Duodenal mucosa (tissue), 2 donors: Measurements from ENCODE around the gene SLC6A12.
A peak's percentile ranks its signal among the peaks of the same experiment; 100 is the strongest.

Experiments
- H3K27ac ChIP-seq: one replicate; pipeline ENCODE4 v1.7.0; 2013; ENCODE audit warnings: low read depth, low read length
- H3K27me3 ChIP-seq, 2 donors: one replicate each; pipeline ENCODE4 v1.7.0; 2013; ENCODE audit warnings: low read length in 2 of 2, control low read depth in 1 of 2; ENCODE audit not compliant: insufficient read depth in 2 of 2, control insufficient read depth in 1 of 2
- H3K36me3 ChIP-seq, 2 donors: one replicate each; pipeline ENCODE4 v1.7.0; 2013; ENCODE audit warnings: low read length in 2 of 2, control low read depth in 1 of 2; ENCODE audit not compliant: insufficient read depth in 2 of 2, control insufficient read depth in 1 of 2
- H3K4me1 ChIP-seq, 2 donors: one replicate each; pipeline ENCODE4 v1.7.0; 2013; ENCODE audit warnings: low read length in 2 of 2, control low read depth in 1 of 2; ENCODE audit not compliant: insufficient read depth in 2 of 2, control insufficient read depth in 1 of 2
- H3K4me3 ChIP-seq, 2 donors: one replicate each; pipeline ENCODE4 v1.7.0; 2013; ENCODE audit warnings: low read length in 2 of 2, low read depth in 1 of 2
- H3K9ac ChIP-seq, 2 donors: one replicate each; pipeline ENCODE4 v1.7.0; 2013; ENCODE audit warnings: low read length in 2 of 2, low read depth in 1 of 2
- H3K9me3 ChIP-seq, 2 donors: one replicate each; pipeline ENCODE4 v1.7.0; 2013; ENCODE audit warnings: low read length in 2 of 2, control low read depth in 1 of 2; ENCODE audit not compliant: control insufficient read depth in 1 of 2

SLC6A12 gene

GRCh38 chr12:155646-156045 lies 58.3 kb downstream of the SLC6A12 start:
- H3K9me3 ChIP-seq = no peaks in the 10 kb centered on the region
- no peaks in the 10 kb centered on the region for H3K36me3 ChIP-seq
- H3K9ac ChIP-seq = no peak overlapping the region
- H3K27ac ChIP-seq = no peak overlapping the region
- H3K4me3 ChIP-seq = no peak overlapping the region
- H3K4me1 ChIP-seq = peaks cover 7 to 13% of the 10 kb centered on the region in 2 donors
- H3K27me3 ChIP-seq = no peaks in the 10 kb centered on the region

- no peak overlapping the region for H3K4me3 ChIP-seq
- no peak overlapping the region for H3K9ac ChIP-seq
- H3K27me3 ChIP-seq = no peaks in the 10 kb centered on the region
- H3K9me3 ChIP-seq = no peaks in the 10 kb centered on the region
- no peaks in the 10 kb centered on the region for H3K36me3 ChIP-seq
- H3K4me1 ChIP-seq = peaks cover 7 to 13% of the 10 kb centered on the region in 2 donors
- H3K27ac ChIP-seq = no peak overlapping the region
Observed at GRCh38 chr12:155006-155405, 59.0 kb downstream of the SLC6A12 start.

- no peak overlapping the region for H3K4me3 ChIP-seq
- no peaks in the 10 kb centered on the region for H3K36me3 ChIP-seq
- peaks cover 7 to 13% of the 10 kb centered on the region in 2 donors for H3K4me1 ChIP-seq
- H3K27ac ChIP-seq = no peak overlapping the region
- no peaks in the 10 kb centered on the region for H3K9me3 ChIP-seq
- H3K9ac ChIP-seq = no peak overlapping the region
- no peaks in the 10 kb centered on the region for H3K27me3 ChIP-seq
Observed at GRCh38 chr12:154058-154457, 59.9 kb downstream of the SLC6A12 start.

- Histone ChIP-seq H3K4me1 (peaks cover 7 to 13% of the 10 kb centered on the region in 2 donors), H3K36me3 (no peaks in the 10 kb centered on the region), H3K27me3 (no peaks in the 10 kb centered on the region), H3K9ac (no peak overlapping the region), H3K4me3 (no peak overlapping the region), H3K27ac (no peak overlapping the region), H3K9me3 (no peaks in the 10 kb centered on the region)
Observed at GRCh38 chr12:153080-153746, 60.7 kb downstream of the SLC6A12 start.

GRCh38 chr12:152440-152839 lies 61.5 kb downstream of the SLC6A12 start:
- Histone ChIP-seq H3K9ac (no peak overlapping the region), H3K4me3 (no peak overlapping the region), H3K27me3 (no peaks in the 10 kb centered on the region), H3K9me3 (no peaks in the 10 kb centered on the region), H3K4me1 (peaks cover 7 to 13% of the 10 kb centered on the region in 2 donors), H3K36me3 (no peaks in the 10 kb centered on the region), H3K27ac (no peak overlapping the region)

GRCh38 chr12:151579-151978 lies 62.4 kb downstream of the SLC6A12 start:
- H3K27me3 ChIP-seq = no peaks in the 10 kb centered on the region
- H3K36me3 ChIP-seq = no peaks in the 10 kb centered on the region
- no peaks in the 10 kb centered on the region for H3K9me3 ChIP-seq
- no peak overlapping the region for H3K9ac ChIP-seq
- H3K4me1 ChIP-seq = peaks cover 7 to 13% of the 10 kb centered on the region in 2 donors
- no peak overlapping the region for H3K4me3 ChIP-seq
- no peak overlapping the region for H3K27ac ChIP-seq

- Histone ChIP-seq H3K9me3 (no peaks in the 10 kb centered on the region), H3K36me3 (no peaks in the 10 kb centered on the region), H3K4me1 (peaks cover 26 to 27% of the 10 kb centered on the region in 2 donors), H3K27me3 (no peaks in the 10 kb centered on the region), H3K9ac (no peak overlapping the region), H3K27ac (no peak overlapping the region), H3K4me3 (no peak overlapping the region)
Observed at GRCh38 chr12:148676-149416, 65.1 kb downstream of the SLC6A12 start.

- H3K36me3 ChIP-seq = no peaks in the 10 kb centered on the region
- no peak overlapping the region for H3K4me3 ChIP-seq
- no peaks in the 10 kb centered on the region for H3K9me3 ChIP-seq
- peaks cover 22 to 31% of the 10 kb centered on the region in 2 donors for H3K4me1 ChIP-seq
- no peak overlapping the region for H3K9ac ChIP-seq
- H3K27ac ChIP-seq = no peak overlapping the region
- no peaks in the 10 kb centered on the region for H3K27me3 ChIP-seq
Observed at GRCh38 chr12:147242-147641, 66.7 kb downstream of the SLC6A12 start.

- Histone ChIP-seq H3K4me3 (no peak overlapping the region), H3K4me1 (peaks cover 20 to 31% of the 10 kb centered on the region in 2 donors), H3K27me3 (no peaks in the 10 kb centered on the region), H3K27ac (no peak overlapping the region), H3K36me3 (no peaks in the 10 kb centered on the region), H3K9ac (no peak overlapping the region), H3K9me3 (no peaks in the 10 kb centered on the region)
Observed at GRCh38 chr12:145369-145960, 68.5 kb downstream of the SLC6A12 start.

- H3K36me3 ChIP-seq = no peaks in the 10 kb centered on the region
- H3K27me3 ChIP-seq = peaks cover 5 to 6% of the 10 kb centered on the region in 2 donors
- H3K4me3 ChIP-seq = peak overlapping the region; percentile 20 to 44
- no peaks in the 10 kb centered on the region for H3K9me3 ChIP-seq
- peaks cover 20 to 35% of the 10 kb centered on the region in 2 donors for H3K4me1 ChIP-seq
- H3K27ac ChIP-seq = peak overlapping the region; percentile 80
- no peak overlapping the region for H3K9ac ChIP-seq
Observed at GRCh38 chr12:144650-145284, 69.2 kb downstream of the SLC6A12 start.
